ENCODE measurements around the gene VPS37B.

- TF ChIP-seq, protein P1, sequence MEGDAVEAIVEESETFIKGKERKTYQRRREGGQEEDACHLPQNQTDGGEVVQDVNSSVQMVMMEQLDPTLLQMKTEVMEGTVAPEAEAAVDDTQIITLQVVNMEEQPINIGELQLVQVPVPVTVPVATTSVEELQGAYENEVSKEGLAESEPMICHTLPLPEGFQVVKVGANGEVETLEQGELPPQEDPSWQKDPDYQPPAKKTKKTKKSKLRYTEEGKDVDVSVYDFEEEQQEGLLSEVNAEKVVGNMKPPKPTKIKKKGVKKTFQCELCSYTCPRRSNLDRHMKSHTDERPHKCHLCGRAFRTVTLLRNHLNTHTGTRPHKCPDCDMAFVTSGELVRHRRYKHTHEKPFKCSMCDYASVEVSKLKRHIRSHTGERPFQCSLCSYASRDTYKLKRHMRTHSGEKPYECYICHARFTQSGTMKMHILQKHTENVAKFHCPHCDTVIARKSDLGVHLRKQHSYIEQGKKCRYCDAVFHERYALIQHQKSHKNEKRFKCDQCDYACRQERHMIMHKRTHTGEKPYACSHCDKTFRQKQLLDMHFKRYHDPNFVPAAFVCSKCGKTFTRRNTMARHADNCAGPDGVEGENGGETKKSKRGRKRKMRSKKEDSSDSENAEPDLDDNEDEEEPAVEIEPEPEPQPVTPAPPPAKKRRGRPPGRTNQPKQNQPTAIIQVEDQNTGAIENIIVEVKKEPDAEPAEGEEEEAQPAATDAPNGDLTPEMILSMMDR (IDR thresholded peaks at IDR 0.05), result no peak
- no peak for TF ChIP-seq POLR2A (IDR thresholded peaks at IDR 0.05)
These were observed 45.9 kb downstream of the VPS37B start for GRCh38 chr12:122850048-122850445.
